ENCODE measurements around the gene SERPINA6.
"Not testable (repeated sequence)": the region's sequence is repeated elsewhere in the genome, so short reads cannot be mapped to it uniquely, and the experiment has no call there.

Gene SERPINA6

GRCh38 chr14:94320243-94320642 is 2.9 kb downstream of the SERPINA6 start:
- DNase-seq, result no peak

- no peak for DNase-seq
Observed at GRCh38 chr14:94317259-94317658, 5.9 kb downstream of the SERPINA6 start.

- DNase-seq, result no peak
Observed at GRCh38 chr14:94316692-94317091, 6.4 kb downstream of the SERPINA6 start.

DNA sequence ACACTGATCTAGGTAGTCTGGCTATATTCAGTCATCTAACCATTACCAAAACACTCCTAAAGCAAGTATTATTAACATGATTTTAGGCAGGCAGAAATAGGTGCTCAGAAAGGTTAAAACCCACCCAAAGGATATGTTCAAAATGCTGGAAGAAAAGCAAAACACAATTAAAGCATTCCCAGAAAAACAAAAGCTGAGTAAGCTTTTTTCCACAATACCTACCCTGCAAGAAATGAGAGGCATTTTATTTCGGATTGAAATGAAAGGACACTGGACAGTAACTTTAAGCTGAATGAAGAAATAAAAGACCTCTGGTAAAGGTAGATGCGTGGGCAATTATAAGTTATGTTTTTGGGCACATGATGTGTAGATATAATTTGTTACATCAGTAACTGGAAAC is 8.2 kb downstream of the SERPINA6 start:
- no peak for DNase-seq

GRCh38 chr14:94313991-94314655 is 9.0 kb downstream of the SERPINA6 start:
- no peak for DNase-seq

DNA sequence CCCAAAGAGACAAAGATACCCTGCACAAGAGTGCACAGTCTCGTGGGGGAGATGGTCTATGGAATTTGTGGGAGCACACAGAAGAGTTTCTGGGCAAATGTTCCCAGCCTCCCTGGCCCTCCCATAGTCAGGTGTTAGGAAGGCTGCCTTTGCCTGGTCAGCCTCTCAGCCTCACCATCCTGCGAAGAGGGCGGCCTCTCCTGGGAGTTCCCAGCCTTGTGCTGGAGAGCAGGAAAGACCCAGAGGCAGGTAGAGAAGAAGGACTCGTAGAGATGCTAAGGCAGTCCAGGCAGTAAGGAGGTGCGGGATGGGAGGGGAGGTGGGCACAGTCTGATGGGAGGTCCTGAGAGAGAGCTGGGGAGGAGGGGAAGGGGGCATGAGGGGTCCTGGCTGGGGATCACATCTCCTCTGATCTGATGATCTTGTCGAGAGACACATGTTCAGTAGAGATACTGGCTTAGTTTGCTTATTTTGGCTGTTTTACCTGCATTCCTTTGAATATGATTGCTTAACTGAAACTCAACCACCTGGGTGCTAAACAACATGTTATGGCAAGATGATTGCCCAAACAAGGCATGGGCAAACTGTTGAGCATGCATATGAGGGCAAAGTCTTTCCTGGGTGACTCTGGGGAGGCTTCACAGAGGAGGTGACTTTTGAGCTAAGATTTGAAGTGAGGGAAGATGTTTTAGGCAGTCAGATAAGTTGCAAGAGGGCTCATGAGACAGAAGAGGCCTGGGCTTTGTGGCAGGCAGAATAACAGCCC is 10.5 kb downstream of the SERPINA6 start:
- no peak for DNase-seq

- DNase-seq, result no peak
Observed at GRCh38 chr14:94310248-94310647, 12.9 kb downstream of the SERPINA6 start.

- no peak for DNase-seq
Observed at GRCh38 chr14:94309721-94310120, 13.4 kb downstream of the SERPINA6 start.

DNA sequence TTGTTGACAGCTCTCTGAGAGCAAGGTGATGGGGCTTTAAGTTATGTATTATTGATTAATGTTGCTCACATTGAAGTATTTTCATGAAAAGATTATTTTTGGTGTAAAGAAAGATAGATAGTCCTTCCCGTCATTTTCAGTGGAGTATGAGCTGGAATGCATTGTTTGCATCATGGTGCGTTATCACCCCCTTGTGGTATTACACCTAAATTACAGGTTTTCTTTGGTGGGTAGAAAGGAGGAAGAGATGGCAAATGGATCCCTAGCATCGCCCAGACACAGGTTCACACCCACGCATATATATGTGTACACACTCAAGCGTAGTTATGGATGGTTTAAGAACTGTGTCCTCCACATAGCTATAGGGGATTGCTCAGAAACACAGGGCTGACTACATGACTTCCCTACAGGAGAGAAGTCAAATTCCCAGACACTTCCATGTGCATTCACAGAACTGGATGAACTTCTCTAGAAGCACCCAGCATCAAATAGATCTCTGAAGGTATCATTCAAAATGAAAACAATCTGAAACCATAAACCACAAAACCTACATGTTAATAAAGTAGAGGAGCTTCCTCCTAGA is 15.6 kb downstream of the SERPINA6 start:
- DNase-seq, result no peak

- no peak for DNase-seq
Observed at GRCh38 chr14:94306047-94306978, 16.8 kb downstream of the SERPINA6 start.

- no peak for DNase-seq
Observed at GRCh38 chr14:94305620-94306019, 17.5 kb downstream of the SERPINA6 start.

DNA sequence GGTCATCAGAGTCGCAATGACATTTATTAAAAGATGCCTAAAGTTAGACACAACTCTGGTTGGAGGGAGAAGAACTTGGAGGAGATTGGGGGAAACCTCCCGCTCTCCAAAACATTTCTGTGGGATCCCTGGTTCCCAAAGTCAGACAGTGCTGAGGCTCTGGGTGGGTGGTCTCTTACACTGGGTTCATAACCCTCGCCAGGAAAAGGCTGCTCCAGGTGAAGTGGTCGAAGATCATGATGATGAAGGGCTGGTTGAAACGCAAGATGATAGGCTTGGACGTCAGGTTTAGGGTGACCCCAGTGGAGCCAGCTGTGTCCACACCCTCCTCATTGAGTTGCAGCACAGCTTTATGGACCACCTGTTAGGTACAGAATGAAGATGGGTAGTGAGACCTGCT is 18.9 kb downstream of the SERPINA6 start:
- DNase-seq, result no peak

DNA sequence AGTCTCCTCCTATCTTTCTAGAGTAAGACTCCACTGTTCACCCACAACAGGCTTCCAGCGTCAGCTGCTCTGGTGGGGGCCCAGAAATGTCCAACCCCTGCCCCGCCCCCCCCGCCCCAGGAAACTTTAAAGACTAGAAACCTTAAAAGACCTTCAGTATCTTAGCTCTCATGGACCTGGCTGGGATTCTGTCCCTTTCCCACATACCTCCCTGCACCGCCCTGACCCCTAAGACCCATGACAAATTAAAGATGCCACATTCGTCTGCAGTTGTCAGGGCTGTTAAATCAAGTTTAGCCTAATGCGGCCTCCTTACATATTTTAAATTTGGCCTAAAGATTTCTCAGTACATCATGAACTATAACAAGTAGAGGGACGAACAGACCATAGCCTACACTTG is 20.0 kb downstream of the SERPINA6 start:
- DNase-seq, result no peak

DNA sequence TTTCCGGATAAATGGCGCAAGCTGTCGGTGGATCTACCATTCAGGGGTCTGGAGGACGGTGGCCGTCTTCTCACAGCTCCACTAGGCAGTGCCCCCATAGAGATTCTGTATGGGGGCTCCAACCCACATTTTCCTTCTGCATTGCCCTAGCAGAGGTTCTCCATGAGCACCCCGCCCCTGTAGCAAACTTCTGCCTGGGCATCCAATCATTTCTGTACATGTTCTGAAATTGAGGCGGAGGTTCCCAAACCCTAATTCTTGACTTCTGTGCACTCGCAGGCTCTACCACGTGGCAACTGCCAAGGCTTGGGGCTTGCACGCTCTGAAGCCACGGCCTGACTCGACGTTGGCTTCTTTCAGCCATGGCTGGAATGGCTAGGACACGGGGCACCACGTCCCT is 25.0 kb downstream of the SERPINA6 start:
- no peak for DNase-seq

DNA sequence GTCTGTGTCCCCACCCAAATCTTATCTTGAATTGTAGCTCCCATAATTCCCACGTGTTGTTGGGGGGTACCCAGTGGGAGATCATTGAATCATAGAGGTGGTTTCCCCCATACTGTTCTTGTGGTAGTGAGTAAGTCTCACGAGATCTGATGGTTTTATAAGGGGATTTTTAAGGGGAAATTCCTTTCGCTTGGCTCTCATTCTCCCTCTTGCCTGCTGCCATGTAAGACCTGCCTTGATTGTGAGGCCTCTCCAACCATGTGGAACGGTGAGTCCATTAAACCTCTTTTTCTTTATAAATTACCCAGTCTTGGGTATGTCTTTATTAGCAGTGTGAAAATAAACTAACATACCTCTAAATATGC is 27.0 kb downstream of the SERPINA6 start:
- DNase-seq, result not testable (repeated sequence)

- DNase-seq, result no peak
Observed at GRCh38 chr14:94295360-94296180, 27.6 kb downstream of the SERPINA6 start.

DNA sequence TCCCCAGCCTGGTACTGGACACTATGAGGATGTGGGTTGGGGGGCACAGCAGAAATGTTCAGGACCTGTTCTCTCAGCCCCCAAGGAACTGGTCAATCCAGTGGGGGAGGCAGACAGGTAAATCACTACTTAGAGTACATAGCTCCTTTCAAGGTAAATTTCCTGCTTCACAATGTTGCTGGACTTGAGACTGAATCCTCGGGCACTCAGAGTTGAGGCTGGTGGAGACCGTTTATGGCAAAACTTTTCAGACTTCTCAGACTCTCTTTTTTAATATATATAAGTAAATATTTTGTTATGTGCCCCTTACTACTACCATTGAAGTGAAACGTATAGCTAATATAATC is 29.6 kb downstream of the SERPINA6 start:
- DNase-seq, result no peak

- no peak for DNase-seq
Observed at GRCh38 chr14:94292872-94293577, 30.1 kb downstream of the SERPINA6 start, which contains the start of gene SERPINA10. SERPINA10 (minus strand) TSS chr14:94293268; CDS start chr14:94290593, 2,675 bp downstream.

- no peak for DNase-seq
Observed at GRCh38 chr14:94292526-94292871, 30.6 kb downstream of the SERPINA6 start.

- DNase-seq, result no peak
Observed at GRCh38 chr14:94291906-94292525, 31.1 kb downstream of the SERPINA6 start.

All from NCI-H2081 treated with DMSO at 0.1 percent for 48 hours (cell line).